M059J (cell line): Measurements from ENCODE around the gene QRSL1. TPM values are rescaled to one million over a fixed set of nuclear protein-coding genes. Genes with fewer than 3 reads are reported as not detected.
A peak's percentile ranks its signal among the peaks of the same experiment; 100 is the strongest.
"Not testable (repeated sequence)": the region's sequence is repeated elsewhere in the genome, so short reads cannot be mapped to it uniquely, and the experiment has no call there.

Experiments used
- DNase-seq: peaks from one replicate; pipeline ENCODE4 v3.0.0-alpha.2; 2012; ENCODE audit warnings: low read depth
- total RNA-seq: library from RNA; depleted of rRNA; stranded (reverse); fragments of >200 nt; shearing (Covaris generic); gene quantifications from 2 replicates; pipeline ENCODE4 v1.2.3, GENCODE V29; 2014; rRNA removed

Gene QRSL1, protein sequence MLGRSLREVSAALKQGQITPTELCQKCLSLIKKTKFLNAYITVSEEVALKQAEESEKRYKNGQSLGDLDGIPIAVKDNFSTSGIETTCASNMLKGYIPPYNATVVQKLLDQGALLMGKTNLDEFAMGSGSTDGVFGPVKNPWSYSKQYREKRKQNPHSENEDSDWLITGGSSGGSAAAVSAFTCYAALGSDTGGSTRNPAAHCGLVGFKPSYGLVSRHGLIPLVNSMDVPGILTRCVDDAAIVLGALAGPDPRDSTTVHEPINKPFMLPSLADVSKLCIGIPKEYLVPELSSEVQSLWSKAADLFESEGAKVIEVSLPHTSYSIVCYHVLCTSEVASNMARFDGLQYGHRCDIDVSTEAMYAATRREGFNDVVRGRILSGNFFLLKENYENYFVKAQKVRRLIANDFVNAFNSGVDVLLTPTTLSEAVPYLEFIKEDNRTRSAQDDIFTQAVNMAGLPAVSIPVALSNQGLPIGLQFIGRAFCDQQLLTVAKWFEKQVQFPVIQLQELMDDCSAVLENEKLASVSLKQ
- total RNA-seq = 13.0 and 17.0 TPM in 2 replicates

DNA sequence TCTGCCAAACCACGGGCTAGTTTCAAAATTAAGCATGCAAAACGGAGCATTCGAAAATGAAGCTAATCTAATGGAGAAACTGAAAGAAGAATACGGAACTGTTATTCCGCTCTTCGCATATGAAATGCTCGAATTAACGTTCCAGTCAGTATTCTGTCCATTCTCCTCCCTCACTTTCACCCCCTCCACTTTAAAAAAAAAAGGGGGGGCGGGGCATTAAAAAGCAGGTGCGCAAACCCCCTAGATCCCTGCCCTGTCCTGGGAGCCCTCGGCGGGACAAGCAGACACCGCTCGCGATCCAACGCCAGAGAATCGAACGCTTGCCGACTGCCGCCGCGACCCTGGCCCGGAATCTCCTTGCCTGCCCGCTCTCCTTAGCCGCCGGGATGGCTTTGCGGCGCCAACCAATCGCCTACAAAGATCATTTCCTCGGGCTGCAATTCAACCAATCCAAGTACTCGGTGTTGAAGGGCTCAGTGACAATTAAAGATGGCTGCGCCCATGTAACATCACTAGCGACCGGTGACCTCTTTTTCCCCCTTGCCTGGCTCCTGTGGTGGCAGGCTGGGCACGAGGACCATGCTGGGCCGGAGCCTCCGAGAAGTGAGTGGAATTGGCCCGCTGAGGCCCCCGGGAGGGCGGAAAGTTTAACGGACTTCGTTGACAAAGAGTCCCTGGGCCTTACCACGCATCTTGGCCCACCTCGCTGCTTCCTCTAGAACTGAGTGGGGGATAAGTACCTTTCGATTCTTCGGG, at the start of gene QRSL1, which contains the start of gene RTN4IP1:
TSS of gene QRSL1 (plus strand) at position 476 of the 756 bp plus-strand sequence. CDS start at position 580, 104 bp downstream.
TSS of gene RTN4IP1 (minus strand) at position 396 of the 756 bp plus-strand sequence. CDS start 477 bp downstream, outside the sequence.
- peak; percentile 95 for DNase-seq

DNA sequence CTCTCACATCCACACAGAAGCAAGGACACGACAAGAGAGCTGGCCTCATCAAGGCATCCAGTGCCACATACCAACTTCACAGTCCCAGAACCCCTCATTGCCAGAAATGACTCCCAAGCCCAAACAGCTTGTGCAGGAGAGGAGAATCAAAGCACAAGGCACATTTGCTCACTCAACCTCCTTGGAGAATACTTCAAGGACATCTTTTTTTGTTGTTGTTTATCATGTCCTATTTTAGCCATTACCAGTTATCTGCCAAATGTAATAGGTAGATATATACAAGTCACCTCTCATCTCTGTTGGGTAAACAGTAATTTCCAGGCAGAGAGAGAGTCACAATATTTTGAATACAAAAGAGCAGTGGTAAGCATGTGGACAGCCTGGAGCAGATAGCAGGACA, 47.9 kb upstream of the QRSL1 start:
- no peak for DNase-seq

DNA sequence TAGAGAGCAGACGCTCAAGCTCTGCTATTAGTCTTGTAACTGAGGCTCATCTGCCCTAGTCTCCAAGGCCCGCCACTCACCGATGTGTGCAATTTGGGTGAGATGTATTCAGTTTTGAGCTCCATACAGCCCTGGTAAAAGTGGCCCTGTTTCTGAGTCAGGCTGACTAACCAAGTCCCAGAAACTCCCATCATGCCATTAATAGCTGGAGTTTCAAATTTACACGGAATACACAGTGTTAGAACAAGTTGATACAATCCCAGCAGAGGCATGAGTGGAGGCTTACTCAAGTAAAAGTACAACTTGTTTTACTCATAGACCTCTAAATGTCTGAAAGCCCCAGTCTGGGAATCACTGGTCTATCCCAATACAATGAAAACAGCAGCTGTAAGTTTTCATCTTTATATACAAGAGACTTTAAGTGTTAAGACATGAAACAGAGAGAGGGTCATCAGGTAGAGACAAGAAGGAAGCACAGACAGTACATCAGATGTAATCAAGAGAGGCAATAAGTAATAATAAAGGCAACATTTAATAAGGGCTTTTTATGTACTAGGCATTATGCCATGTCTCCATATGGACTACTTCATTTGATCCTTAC, 42.5 kb upstream of the QRSL1 start:
- DNase-seq = no peak

DNA sequence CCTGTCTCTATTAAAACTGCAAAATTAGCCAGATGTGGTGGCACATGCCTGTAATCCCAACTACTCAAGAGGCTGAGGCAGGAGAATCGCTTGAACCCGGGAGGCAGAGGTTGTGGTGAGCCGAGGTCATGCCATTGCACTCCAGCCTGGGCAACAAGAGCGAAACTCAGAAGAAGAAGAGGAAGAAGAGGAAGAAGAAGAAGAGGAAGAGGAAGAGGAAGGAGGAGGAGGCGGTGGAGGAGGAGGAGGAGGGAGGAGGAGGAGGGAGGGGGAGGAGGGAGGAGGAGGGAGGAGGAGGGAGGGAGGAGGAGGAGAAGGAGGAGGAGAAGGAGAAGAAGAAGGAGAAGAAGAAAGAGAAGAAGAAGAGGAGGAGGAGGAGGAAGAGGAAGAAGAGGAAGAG, 40.4 kb upstream of the QRSL1 start:
- DNase-seq = not testable (repeated sequence)

DNA sequence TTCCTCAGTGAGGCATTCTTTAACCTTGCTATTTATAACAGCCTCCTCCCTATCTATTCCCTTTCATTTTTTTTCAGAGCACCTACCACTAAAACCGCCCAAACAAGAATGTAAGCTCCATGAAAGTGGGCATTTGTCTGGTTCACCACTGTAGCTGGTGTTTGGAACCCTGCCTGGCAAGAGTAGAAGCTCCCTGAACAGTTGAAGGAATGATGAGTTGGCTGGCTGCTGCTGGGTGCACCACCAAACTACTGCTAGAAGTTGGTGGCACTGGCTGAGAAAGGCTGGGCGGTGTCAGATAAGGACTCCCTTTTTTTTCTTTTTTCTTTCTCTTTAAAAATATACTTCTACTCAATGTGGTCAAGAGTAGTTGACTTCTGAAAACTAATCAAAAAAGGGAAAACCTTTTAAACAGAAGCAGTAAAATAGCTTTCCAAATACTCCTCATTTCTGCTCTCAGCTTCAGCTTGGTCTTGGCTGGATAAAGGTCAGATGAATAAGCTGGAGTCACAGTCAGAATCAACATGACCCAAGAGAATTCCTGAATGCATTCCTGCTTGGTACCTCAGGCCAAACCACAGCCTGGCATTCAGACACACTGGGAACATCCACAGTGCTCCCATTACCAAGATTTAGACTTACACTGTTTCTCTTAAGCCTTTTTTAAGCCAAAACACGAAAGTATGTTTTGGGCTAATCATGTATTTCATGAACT, 38.1 kb upstream of the QRSL1 start:
- peak; percentile 96 for DNase-seq

DNA sequence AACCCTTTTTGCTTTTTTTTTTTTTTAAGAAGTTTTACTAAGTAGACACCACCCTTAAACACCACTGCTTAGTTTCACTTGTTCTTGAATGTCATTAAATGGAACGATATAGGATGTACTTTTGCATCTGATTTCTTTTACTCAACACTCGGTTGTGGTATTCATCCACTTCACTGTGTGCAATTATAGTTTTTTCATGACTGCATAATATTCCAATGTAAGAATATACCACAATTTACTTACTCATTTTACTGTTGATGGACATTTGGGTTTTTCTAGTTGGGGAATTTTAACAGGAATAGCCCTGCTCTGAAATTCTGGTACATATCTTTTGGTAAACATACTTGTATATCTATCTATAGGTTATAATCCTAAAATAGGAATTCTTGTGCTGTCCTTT, 29.9 kb upstream of the QRSL1 start:
- no peak for DNase-seq

DNA sequence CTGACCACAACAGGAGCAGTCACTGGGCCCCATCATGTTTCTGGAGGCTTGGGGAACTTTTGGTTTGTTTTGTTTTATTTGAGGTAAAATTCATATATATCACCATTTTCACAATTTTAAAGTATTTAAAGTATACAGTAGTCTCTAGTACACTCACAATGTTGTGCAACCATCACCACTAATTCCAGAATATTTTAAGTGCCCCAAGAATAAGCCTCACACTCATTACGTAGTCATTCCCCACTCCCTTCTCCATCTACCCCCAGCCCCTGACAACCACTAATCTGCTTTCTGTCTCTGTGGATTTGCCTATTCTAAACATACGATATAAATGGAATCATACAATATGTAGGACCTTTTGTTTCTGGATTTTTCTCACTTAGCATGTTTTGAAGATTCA, 29.0 kb upstream of the QRSL1 start:
- DNase-seq = no peak

DNA sequence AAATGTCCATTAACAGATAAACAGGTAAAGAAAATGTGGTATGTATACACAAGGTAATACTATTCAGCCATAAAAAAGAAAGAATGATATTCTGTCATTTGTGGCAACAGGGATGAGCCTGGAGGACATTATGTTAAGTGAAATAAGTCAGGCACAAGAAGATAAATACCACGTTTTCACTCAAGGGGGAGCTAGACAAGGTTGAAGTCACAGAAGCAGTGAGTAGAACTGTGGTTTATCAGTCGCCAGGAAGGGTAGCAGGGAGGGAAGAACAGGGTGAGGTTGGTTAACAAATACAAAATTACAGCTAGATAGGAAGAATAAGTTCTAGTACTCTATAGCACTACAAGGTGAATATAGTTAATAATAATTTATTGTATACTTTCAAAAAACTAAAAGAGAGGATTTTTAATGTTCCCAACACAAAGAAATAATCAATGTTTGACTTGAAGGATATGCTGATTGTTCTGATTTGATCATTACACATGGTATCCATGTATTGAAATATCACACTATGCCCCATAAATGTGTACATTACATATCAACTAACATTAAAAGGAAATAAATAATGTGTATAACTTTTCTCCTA, 21.2 kb upstream of the QRSL1 start:
- peak; percentile 79 for DNase-seq

DNA sequence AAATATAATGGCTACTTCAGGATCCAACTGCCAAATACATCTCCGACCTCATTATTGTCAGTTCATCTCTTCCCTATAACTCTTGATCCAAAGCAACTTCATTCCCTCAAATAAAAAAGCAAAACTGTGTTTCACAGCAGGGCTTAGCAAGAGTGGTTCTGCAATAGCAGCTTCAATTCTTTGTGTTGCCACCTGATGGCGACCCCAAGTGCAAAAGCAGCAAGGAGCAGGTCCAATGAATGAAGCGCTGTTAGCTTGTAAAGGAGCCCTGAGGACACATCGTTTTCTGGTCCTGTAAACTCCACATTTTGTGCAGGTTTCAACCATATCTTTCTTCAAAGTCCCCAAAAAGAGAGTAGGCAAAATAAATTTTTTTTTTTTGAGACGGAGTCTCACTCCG, 19.7 kb upstream of the QRSL1 start:
- DNase-seq = peak; percentile 52

DNA sequence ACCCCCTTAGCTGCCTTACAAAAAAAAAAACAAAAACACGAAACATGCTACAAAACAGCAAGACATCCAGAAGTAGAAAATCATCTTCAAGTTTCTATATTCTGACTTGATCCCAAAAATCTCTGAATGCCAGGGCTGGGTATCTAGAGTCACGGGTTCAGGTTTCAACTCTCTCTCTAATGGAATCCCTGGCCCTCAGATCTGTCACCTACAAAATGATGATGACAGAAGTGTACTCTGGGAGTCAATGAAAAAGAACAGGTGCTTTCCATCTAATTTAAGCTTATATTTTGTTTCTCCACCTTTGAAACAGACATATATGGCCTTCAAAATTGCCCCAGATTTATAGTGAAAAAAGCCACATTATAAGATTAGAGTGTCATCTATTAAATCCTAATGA, 18.3 kb upstream of the QRSL1 start:
- no peak for DNase-seq

DNA sequence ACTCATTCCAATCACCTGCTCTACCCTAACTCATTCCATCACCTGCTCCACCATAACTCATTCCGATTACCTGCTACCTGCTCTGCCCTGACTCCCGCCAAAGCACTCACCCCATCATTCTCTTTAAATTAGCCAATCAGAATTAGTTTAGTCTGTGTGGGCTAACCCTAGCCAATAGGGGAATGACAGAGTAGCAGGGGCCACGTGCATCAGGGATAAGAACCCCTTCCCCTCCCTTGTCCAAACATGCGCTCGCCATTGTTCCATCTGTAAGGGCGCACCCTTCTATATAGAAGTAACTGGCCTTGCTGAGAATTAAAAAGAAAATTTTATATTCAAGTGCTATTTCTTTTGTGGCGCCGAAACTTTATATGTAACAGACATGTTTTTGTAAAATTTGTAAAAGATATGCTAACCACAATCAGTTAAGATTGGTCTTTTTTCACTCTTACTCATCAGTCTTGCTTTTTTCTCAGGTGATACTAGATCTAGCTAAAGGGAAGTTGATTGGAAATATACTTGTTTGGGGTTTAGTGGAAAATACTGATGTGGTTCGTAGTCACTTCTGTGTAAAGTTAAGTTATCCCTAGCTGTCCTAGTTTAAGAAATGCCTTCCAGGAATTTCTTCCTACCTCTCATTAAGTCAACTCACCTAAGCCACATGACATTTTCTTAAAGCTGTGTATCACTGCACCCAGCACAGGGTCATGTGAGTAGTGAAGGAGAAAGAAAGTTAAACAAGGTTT, 16.5 kb upstream of the QRSL1 start:
- DNase-seq = no peak

DNA sequence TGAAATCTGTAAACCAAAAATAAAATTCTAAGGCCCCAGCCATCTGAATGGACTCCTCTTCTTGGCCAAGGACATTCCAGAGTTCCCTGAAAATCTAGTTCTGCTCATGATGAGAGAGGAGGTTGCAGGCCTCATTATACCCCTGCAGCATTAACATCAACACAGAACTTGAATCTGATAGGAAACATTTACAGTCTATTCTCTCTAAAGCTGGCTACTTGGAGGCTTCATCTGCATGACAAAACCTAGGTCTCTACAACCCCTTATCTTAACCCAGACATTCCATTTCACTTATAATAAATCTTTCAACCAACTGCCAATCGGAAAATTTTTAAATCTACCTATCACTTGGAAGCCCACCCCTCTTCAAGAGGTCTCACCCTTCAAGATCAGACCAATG, 15.8 kb upstream of the QRSL1 start:
- DNase-seq = no peak

DNA sequence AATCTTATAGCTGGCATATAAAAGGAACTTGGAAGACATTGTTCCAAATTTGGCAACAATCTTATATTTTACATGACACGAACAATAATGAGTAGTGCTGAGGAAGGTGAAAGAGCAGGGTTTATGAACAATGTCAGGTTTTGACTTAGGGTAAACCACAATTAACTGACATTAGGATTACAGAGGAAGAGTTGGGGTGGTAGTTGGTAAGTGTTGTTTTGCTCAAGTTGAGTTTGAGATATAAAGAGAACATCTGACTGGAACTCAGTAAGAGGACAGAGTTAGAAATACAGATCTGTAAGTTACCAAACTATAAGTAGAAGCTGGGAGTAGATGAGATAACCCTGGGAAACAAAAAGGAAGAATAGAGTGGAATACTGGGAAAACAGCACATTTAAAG, 15.2 kb upstream of the QRSL1 start:
- no peak for DNase-seq

DNA sequence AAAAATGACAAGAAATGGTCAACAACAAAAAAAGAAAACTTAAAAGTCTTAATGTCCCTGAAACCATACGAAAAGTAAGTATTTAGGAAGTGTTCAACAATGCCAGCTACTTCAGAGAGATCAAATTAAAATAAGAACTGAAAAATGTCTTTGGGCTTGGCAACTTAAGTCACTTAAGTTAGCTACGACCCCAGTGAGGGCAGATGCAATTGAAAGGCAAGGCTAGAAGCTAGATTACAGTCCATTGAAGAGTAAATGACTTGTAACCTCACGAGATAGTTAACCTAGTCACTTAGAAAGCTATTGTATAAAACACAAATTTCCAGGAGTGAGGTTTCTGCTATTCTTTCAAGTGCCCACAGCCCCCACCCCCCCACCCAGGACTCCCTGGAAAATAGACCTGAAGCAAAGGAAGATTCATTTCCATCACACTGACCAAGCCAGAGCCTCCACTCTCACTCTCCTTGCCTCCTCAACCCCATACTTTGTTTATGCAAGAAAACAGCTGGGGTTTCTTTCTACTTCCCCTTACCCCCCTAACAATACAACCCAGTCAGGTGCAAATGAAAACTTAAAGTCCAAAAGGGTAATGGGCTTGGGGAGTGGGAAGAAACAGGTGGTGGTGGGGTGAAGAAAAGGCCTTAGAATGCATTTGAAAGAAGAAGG, 14.7 kb upstream of the QRSL1 start:
- no peak for DNase-seq

DNA sequence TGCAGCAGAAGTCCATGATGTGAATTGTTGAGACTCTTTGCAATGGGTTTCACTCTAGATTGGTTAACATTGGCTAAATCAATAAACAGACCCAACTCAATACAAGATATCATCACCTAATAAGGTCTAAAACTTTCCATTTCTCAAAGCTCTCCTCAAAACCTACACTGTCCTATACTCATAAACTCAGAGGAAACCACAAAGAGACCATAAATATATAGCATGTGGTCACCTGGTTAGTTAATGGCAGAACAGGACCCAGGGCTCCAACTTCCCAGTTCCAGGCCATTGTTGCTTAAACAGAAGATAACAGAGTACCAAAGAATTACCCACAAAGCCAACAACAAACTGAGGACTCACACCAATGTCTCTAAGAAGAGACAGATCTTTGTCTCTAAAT, 12.1 kb upstream of the QRSL1 start:
- DNase-seq = no peak

DNA sequence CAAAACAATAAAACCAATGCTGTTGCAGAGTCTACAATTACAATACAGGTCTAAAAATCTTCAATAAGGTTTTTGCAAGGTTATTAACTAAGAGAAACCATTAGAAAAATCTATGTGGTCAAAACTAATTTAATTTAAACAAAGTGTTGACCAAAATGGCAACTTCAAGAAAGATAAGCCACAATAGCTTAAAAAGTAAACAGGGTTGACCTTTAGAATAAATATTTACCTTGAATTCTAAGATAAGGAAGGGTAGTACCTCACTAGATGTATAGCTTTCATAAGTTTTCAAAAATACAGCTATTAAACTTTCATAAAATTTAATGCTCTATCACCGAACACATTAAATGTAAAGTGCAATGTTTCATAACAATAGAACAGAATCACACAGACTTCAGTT, 11.5 kb upstream of the QRSL1 start:
- DNase-seq = no peak

DNA sequence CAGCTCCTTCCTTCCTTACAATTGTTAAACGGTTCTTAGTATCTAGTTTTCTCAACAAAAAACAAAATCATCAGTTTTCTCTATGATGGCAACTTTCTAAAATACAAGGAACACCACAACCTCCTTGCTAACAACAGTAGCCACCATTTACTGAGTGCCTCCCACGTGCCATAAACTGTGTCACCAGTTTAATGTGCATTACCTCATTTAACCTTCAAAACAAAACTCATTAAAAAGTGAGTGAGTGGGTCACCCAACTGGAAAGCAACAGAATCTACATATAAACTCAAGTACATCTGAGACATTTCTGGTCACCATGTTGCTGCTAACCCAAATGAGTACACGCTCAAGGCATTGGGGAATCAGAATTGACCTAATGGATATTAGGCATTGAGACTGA, 11.1 kb upstream of the QRSL1 start:
- no peak for DNase-seq

DNA sequence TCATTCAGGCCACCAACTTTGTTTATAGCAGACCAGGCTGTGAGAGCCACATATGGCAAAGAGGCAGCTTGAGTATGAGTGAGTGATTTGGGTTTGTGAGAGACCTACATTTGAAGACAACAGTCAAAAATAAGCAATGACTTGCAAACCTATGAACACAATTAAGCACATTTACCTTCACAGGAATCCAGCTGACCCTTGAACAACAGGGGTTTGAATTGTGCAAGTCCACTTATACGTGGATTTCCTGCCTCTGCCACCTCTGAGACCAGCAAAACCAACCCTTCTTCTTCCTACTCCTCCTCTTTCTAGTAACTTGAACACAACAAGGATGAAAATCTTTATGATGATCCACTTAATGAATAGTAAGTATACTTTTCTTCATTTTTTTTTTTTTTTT, 10.2 kb upstream of the QRSL1 start:
- no peak for DNase-seq

DNA sequence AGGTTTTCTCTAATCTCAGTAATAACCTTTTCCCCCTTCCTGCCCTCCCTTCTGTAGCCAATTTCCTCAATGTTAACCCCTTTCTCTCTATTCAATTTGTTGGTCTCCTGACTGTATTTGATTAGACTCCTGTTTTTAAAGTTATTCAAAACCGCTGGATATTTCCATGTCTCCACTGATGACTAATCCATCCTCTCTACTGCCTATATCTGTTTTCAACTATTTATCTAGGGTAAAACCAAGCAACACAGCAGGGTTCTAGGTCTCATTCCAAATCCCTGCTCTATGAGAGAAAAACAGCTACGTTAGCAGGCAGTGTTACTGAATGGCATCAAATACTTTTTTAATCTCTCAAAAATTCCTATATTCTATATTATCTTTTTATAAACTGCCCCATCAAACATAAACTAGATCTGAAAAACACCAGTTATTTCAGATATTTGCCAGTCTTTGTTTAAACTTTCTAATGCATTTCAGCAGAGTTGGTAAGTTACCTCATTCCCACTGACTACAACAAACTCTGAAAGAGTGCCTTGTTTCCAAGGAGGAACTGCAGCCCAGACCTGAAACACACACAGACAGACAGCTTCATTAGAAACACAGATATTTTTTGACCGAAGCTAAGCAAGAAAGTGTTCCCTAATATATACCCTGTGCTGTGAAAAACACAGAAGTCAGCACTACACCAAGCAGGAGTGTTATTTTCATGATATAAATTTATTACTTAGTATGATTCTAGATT, 8.3 kb upstream of the QRSL1 start:
- DNase-seq = peak; percentile 18
